GM19193 (cell line): ENCODE measurements around the gene NOTCH3.

ENCODE experiments used
- POLR2A ChIP-seq: IDR thresholded peaks from 4 replicates; pipeline ENCODE4 v1.6.1; 2011; ENCODE audit not compliant: insufficient read depth, insufficient read length; ENCODE audit errors: extremely low read depth

Gene NOTCH3

GRCh38 chr19:15191514-15191913 lies 9.3 kb downstream of the NOTCH3 start:
- TF ChIP-seq POLR2A, result no peak

DNA sequence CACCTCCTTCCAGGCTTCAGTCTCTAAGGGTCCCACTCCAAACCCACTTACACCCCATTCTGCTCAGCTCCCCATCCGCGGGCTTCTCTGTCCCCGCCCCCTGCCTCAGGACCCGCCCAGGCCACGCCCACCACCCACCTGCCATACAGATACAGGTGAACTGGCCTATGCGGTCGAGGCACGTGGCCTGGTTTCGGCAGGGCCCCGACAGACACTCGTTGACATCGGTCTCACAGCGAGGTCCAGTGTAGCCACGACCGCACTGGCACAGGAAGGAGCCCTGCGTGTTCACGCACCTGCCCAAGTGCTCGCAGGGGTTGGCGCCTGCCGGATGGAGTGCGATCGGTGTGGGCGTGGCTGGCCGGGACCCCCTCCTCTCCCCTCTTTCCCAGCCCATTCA lies 11.9 kb downstream of the NOTCH3 start:
- TF ChIP-seq POLR2A, result no peak

GRCh38 chr19:15187026-15188007 lies 13.5 kb downstream of the NOTCH3 start:
- TF ChIP-seq POLR2A, result no peak

DNA sequence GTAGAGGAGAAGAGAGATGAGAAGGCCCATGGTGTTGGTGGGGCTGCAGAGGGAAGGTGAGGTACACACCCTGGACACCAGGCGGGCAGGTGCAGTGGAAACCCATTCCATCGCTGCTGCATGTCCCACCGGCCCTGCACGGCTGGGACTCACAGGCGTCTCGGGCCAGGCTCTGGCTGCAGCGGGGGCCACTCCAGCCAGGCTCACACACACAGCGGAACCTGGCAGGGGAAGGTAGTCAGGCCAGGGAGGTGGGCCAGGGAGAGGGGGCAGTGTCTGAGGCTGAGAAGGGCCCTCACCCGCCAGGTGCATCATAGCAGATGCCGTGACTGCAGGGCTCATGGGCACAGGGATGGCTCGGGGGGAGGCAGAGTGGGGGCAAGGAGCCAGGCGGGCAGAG lies 15.6 kb downstream of the NOTCH3 start:
- no peak for TF ChIP-seq POLR2A

- TF ChIP-seq POLR2A, result no peak
These were observed 16.0 kb downstream of the NOTCH3 start for GRCh38 chr19:15184776-15185175.

DNA sequence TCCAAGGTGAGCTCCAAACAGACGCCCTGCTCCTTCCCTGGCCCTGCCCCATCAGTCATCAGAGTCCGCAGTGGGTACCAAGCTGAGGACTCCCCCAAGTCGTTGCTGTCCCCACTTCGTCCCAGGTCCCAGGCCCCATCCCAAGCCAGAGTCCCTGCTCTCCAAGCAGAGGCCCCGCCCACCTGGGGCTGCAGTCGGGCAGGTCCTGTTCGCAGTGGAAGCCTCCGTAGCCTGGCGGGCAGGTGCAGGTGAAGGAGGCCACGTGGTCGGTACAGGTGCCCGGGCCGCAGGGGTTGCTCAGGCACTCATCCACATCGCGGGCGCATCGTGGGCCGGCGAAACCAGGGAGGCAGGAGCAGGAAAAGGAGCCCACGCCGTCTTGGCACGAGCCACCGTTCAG lies 19.4 kb downstream of the NOTCH3 start:
- TF ChIP-seq POLR2A, result no peak

GRCh38 chr19:15180451-15181390 lies 20.1 kb downstream of the NOTCH3 start:
- no peak for TF ChIP-seq POLR2A

DNA sequence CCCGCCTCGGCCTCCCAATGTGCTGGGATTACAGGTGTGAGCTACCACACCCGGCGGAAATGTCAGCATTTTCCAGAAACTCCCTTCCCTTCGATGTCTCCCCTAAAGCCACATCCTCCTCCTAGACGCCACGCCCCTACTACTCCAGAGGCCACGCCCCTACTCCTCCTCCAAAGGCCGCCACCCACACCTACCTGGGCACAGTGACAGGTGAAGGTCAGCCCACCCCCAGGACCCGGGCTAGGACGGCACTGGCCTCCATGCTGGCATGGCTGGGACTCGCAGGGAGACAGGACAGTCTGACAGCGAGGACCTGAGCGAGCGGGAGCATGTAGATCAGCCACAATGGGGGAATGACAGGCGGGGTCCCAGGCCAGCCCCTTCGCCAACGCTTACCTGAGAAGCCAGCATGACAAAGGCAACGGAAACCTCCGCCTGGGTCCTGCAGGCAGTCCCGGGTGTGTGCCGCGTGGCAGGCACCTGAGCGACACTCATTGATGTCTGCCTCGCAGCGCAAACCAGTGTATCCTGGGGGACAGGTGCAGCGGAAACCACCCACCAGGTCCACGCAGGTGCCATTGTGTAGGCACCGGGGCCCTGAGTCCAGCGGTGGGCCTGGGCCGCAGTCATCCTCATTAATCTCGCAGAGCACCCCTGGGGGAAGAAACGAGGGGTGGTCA lies 22.0 kb downstream of the NOTCH3 start:
- no peak for TF ChIP-seq POLR2A

- no peak for TF ChIP-seq POLR2A
These were observed 23.3 kb downstream of the NOTCH3 start for GRCh38 chr19:15177269-15178116.

- TF ChIP-seq POLR2A, result no peak
These were observed 25.2 kb downstream of the NOTCH3 start for GRCh38 chr19:15175609-15176008.

DNA sequence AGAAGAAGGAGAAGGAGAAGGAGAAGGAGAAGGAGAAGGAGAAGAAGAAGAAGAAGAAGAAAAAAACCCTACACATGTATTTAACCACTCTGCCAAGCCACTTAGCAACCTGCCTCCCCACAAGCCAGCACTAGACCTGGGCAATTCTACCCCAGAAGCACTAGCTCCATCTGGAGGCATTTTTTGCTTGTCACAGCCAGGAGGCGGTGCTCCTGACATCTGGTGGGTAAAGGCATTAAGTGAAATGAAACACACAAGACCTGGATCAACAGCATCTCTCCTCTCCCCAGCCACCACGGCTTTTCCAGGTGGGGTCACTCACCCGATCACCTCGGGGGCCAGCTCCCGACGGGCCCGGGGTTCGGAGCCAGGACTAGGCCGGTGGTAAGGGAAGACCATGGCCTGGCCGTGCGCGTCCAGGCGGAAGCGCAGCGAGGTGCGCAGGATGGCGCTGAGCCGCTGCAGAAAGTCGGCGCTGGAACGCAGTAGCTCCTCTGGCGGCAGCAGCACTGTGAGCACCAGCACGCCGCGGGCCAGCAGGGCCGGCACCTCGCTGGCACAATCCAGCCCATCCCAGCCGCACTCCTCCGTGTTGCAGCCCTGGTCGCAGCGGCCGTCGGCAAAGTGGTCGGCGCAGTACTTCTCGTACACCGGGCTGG lies 26.9 kb downstream of the NOTCH3 start:
- TF ChIP-seq POLR2A, result no peak

DNA sequence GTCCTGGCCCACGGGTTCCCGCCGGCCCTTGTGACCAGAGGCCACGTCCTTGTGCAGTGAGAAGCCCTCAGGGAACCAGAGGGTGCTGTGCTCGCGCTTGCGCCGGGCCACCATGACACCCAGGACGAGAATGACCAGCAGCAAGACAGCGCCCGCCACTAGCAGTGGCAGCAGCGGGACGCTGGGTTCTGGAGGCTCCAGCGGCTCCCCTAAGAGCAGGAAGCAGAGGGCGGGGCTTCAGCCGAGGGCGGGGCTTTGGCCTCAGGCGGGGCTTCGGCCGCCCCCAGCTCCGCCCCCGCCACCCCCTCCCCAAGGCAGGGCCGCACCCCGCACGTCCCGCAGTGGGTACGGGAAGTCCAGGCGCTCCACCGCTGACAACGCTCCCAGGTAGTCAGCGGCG lies 30.4 kb downstream of the NOTCH3 start:
- TF ChIP-seq POLR2A, result no peak

DNA sequence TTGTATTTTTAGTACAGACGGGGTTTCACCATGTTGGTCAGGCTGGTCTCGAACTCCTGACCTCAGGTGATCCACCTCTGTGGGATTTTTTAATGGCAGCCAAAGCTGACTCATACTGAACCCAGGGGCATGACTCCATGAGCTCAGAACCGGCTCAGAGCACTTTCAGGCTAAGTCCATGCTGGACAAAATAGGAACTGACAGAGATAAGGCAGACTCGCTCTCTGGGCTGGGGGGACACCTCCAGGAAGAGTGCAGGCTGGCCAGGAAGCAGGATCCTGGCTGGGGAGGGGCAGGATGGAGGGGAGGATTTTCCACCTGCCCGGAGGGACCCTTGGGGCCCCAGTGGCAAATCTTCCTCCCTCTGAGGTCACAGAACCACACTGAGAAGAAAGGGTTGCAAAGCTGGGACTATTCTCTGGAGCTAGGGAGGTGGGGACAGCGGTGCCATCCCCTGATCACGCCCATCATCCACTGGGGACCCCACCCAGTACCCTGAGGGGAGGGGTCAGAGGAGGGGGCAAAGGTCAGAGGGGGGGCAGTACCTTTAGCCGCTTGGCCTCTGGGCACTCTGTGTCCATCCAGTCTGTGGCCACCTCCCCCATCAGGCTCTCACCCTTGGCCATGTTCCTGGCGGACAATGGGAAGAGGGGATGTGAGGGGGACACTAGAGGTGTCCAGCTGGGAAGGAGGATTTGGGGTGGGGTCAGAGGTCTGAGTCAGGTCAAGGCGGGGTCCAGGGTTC lies 31.1 kb downstream of the NOTCH3 start:
- TF ChIP-seq POLR2A, result no peak
